Activated naive CD4-positive, alpha-beta T cell treated with anti-CD3 and anti-CD28 coated beads, Interleukin-2, amount 10 ng/mL, durations not matched to agents 7 days and 5 days (primary cell): ENCODE results near the gene P2RY14.

Experiments
- CTCF ChIA-PET: fragments of 350-600 bp; sonication (Branson Sonifier 250); formaldehyde crosslinking; loops from one replicate; lab custom pipeline; 2021; ENCODE audit warnings: antibody characterized with exemption; lab: Charles Lee
- DNase-seq: peaks from one replicate; pipeline ENCODE4 v3.0.0-alpha.2; 2020
- H3K27ac Mint-ChIP-seq: one replicate; pipeline ENCODE4 v1.8.0; 2021; ENCODE audit warnings: mild to moderate bottlenecking, moderate library complexity, mixed read lengths
- H3K27me3 Mint-ChIP-seq: one replicate; pipeline ENCODE4 v1.8.0; 2021; ENCODE audit warnings: mild to moderate bottlenecking, mixed read lengths
- H3K36me3 Mint-ChIP-seq: one replicate; pipeline ENCODE4 v1.8.0; 2021; ENCODE audit warnings: mixed read lengths
- H3K4me1 Mint-ChIP-seq: one replicate; pipeline ENCODE4 v1.8.0; 2021; ENCODE audit warnings: mixed read lengths
- H3K4me3 Mint-ChIP-seq: one replicate; pipeline ENCODE4 v1.8.0; 2021; ENCODE audit warnings: mild to moderate bottlenecking, moderate library complexity, mixed read lengths
- H3K9me3 Mint-ChIP-seq: one replicate; pipeline ENCODE4 v1.8.0; 2021; ENCODE audit warnings: mixed read lengths

P2RY14 gene

GRCh38 chr3:151213151-151213550 lies 65.2 kb downstream of the P2RY14 start:
- Mint-ChIP-seq H3K9me3 (no peaks in the 10 kb centered on the region), H3K27ac (no peak overlapping the region), H3K36me3 (peaks cover 2% of the 10 kb centered on the region), H3K4me1 (peaks cover 37% of the 10 kb centered on the region), H3K27me3 (peaks cover 6% of the 10 kb centered on the region), H3K4me3 (no peak overlapping the region)
- DNase-seq = no peak
- CTCF ChIA-PET = no interaction called here

GRCh38 chr3:151210676-151211381 lies 67.5 kb downstream of the P2RY14 start:
- CTCF ChIA-PET = interaction anchor here (0.8 to 3.0 kb wide), 16 partner anchors 9 to 72 kb away, joined by 3 to 63 read pairs (median 4); partner anchors contain the start of gene P2RY14
- H3K9me3 Mint-ChIP-seq = no peaks in the 10 kb centered on the region
- peak; percentile 43 for DNase-seq
- H3K27ac Mint-ChIP-seq = peak overlapping the region; percentile 89
- peaks cover 59% of the 10 kb centered on the region for H3K4me1 Mint-ChIP-seq
- peaks cover 6% of the 10 kb centered on the region for H3K27me3 Mint-ChIP-seq
- peaks cover 4% of the 10 kb centered on the region for H3K36me3 Mint-ChIP-seq
- peak overlapping the region; percentile 61 for H3K4me3 Mint-ChIP-seq

- Mint-ChIP-seq H3K36me3 (peaks cover 4% of the 10 kb centered on the region), H3K4me3 (peak overlapping the region; percentile 20), H3K27me3 (peaks cover 6% of the 10 kb centered on the region), H3K27ac (peak overlapping the region; percentile 89), H3K4me1 (peaks cover 71% of the 10 kb centered on the region), H3K9me3 (no peaks in the 10 kb centered on the region)
- DNase-seq = peak; percentile 38
- CTCF ChIA-PET = interaction anchor here (0.8 to 3.0 kb wide), 7 partner anchors 9 to 73 kb away, joined by 3 to 63 read pairs (median 8); no protein-coding TSS in a partner anchor
Observed at GRCh38 chr3:151209654-151210053, 68.7 kb downstream of the P2RY14 start.

DNA sequence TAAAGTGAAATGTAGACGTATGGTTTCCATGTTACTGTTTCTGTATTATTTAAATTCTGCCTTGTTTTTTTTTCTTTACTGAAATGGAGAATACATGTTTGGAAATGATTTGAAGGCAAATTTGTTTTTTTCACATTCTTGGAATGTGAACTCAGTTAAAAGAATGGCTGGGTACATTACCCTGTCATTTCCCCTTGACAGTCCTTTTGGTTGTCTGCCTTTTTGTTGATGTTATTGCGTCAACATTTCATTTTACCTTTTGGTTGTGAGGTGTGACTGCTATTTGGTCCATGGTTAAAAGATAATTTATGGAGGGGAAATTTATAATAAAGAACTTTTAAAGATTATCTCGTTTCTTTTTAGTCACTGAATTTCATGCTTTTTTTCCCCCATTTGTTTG lies 72.1 kb downstream of the P2RY14 start:
- H3K36me3 Mint-ChIP-seq = peaks cover 18% of the 10 kb centered on the region
- H3K4me1 Mint-ChIP-seq = peaks cover 75% of the 10 kb centered on the region
- H3K27ac Mint-ChIP-seq = peak overlapping the region; percentile 95
- peak overlapping the region; percentile 52 for H3K4me3 Mint-ChIP-seq
- no peaks in the 10 kb centered on the region for H3K9me3 Mint-ChIP-seq
- no peak for DNase-seq
- no peaks in the 10 kb centered on the region for H3K27me3 Mint-ChIP-seq
- CTCF ChIA-PET = interaction anchor here (2.3 kb wide), 1 partner anchor 35 kb away, joined by 7 read pairs; no protein-coding TSS in a partner anchor

DNA sequence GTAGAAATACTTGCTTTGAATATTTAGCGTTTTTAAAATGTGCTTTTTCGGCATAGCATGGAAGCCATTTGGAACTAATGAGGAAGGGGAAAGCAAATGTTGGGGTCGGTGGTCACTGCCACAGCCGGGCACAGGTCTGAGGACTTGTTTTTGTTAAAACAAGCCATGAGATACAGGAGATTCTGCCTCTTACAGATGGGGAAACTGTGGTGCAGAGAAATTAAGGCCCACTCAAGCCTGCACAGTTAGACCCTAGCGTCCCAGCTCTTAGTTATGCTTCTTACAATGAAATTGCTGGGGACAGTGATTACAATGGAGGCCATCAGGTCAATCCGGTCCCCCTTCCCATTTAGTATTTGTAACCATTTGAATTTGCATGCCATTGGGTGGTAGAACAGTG lies 72.9 kb downstream of the P2RY14 start:
- peaks cover 24% of the 10 kb centered on the region for H3K36me3 Mint-ChIP-seq
- H3K4me1 Mint-ChIP-seq = peaks cover 69% of the 10 kb centered on the region
- peak overlapping the region; percentile 95 for H3K27ac Mint-ChIP-seq
- H3K9me3 Mint-ChIP-seq = no peaks in the 10 kb centered on the region
- no peaks in the 10 kb centered on the region for H3K27me3 Mint-ChIP-seq
- peak overlapping the region; percentile 51 for H3K4me3 Mint-ChIP-seq
- no peak for DNase-seq
- CTCF ChIA-PET = no interaction called here

DNA sequence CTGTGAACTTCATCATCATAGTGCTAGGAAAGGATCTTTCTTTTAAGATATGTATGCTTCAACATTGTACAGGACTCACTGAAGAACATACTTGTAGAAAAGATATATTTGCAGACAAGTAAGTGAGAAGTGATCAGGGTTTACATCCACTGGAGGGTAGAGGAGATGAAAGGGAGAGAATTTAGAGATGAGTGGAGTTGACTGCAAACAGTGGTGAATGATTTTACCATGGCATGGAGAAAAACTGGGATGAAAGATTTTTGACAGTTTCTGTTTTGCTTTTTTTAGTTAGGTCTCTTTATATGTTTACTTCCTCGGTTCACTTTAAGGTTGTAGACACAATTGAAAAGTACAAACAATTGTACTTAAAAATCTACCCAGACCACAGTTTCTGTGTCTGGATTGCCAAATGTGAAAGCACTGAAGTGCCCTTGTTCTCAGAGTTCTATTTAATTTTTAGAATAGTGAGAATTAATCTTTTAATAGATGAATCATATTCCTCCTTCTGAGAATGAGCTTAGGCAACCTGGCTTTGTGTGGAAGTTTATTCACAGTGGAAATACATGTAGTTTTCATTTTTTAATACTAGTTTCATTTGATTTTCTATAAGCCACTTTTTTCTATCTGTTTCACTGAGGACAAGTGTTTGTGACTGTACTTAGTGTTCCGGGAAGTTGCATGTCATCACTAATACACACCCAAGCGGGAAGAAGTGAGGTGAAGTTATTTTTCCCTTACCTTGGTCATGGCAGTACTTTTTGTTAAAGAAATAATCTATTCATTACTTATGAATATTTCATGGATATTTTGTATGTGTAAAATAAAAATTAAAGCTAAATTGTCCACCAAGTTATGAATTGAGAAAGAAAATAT lies 73.6 kb downstream of the P2RY14 start:
- Mint-ChIP-seq H3K36me3 (peaks cover 30% of the 10 kb centered on the region), H3K27me3 (no peaks in the 10 kb centered on the region), H3K27ac (peak overlapping the region; percentile 95), H3K4me3 (peak overlapping the region; percentile 51), H3K9me3 (no peaks in the 10 kb centered on the region), H3K4me1 (peaks cover 65% of the 10 kb centered on the region)
- CTCF ChIA-PET = interaction anchor here (1.3 kb wide), 1 partner anchor 20 kb away, joined by 4 read pairs; no protein-coding TSS in a partner anchor
- DNase-seq = no peak

DNA sequence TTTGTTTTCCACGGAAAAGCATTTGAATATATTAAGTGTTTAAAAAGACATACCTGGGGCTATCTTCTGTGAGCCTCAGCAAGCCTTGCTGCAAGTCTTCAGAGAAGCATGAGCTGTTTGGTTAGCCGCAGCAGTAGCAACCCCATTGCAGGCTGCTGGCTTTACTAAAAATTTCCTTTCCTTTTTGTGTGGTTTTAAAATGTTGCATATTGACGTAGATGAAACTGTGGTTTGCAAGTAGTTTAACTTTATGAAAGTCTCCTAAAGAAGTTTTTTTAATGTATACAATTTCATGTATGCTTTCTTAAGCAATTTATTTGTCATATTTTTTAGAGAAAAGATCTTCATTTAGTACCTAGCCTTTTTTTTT lies 75.3 kb downstream of the P2RY14 start, which contains the start of gene GPR171:
GPR171 (minus strand) TSS at position 166 of the 370 bp plus-strand sequence. CDS start 3,830 bp downstream, outside the sequence.
- H3K27ac Mint-ChIP-seq = peak within 1 kb of the TSS; percentile 98
- H3K4me1 Mint-ChIP-seq = peaks cover 64% of the 10 kb centered on the region
- H3K36me3 Mint-ChIP-seq = peaks cover 45% of the 10 kb centered on the region
- peak within 1 kb of the TSS; percentile 88 for H3K4me3 Mint-ChIP-seq
- no peaks in the 10 kb centered on the region for H3K27me3 Mint-ChIP-seq
- peak; percentile 81 for DNase-seq
- CTCF ChIA-PET = interaction anchor here (0.6 to 1.7 kb wide), 8 partner anchors 11 to 35 kb away, joined by 3 to 7 read pairs (median 4); no protein-coding TSS in a partner anchor
- H3K9me3 Mint-ChIP-seq = no peaks in the 10 kb centered on the region

GRCh38 chr3:151201051-151201730 lies 77.2 kb downstream of the P2RY14 start:
- peak overlapping the region; percentile 98 for H3K27ac Mint-ChIP-seq
- CTCF ChIA-PET = interaction anchor here (1.4 to 2.7 kb wide), 7 partner anchors 9 to 78 kb away, joined by 4 to 20 read pairs (median 11); partner anchors contain the start of gene P2RY14
- no peak for DNase-seq
- H3K36me3 Mint-ChIP-seq = peaks cover 52% of the 10 kb centered on the region
- H3K4me3 Mint-ChIP-seq = peak overlapping the region; percentile 88
- no peaks in the 10 kb centered on the region for H3K27me3 Mint-ChIP-seq
- H3K9me3 Mint-ChIP-seq = peaks cover under 1% of the 10 kb centered on the region
- peaks cover 54% of the 10 kb centered on the region for H3K4me1 Mint-ChIP-seq

DNA sequence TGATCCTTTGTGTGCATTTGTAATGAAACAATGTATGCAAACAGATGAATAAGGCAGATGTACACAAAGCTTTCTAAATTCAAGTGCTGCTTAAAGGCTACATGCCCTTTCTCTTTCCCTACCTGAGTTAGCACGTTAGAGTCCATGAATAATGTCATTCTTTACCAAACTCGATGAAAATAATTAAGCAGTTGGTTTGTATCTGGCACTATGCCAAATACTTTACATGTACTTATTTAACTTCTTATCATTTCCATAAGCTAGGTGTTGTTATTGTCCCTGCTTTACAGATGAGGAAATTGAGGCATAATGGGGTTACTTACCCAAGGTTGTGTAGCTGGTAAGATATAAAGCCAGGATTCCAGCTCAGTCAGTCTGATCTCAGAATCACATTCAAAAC lies 77.8 kb downstream of the P2RY14 start:
- H3K27ac Mint-ChIP-seq = peak overlapping the region; percentile 98
- H3K4me1 Mint-ChIP-seq = peaks cover 52% of the 10 kb centered on the region
- peaks cover 4% of the 10 kb centered on the region for H3K9me3 Mint-ChIP-seq
- H3K4me3 Mint-ChIP-seq = peak overlapping the region; percentile 88
- CTCF ChIA-PET = interaction anchor here (1.4 to 2.7 kb wide), 6 partner anchors 10 to 78 kb away, joined by 6 to 20 read pairs (median 12); partner anchors contain the start of gene P2RY14
- no peak for DNase-seq
- no peaks in the 10 kb centered on the region for H3K27me3 Mint-ChIP-seq
- H3K36me3 Mint-ChIP-seq = peaks cover 57% of the 10 kb centered on the region

- peak overlapping the region; percentile 88 for H3K4me3 Mint-ChIP-seq
Observed at GRCh38 chr3:151199554-151200438, 78.5 kb downstream of the P2RY14 start.

DNA sequence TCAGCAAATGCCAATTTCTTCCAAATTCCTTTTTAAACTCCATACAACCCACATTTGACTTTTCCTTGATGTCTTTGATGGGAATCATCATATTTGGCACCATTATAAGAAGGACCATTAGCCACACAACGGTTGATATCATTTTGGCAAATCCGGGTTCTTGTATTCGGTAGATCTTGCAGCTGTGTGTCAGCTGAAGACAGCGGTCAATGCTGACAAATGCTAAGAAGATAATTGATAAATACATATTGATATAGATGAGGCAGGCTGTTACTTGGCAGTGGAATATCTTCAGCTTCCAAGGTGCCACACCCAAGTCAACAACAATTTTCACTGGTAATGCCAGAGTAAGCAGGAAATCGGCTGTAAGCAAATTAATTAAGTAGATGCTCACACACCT lies 79.5 kb downstream of the P2RY14 start:
- H3K4me1 Mint-ChIP-seq = peaks cover 40% of the 10 kb centered on the region
- H3K27me3 Mint-ChIP-seq = no peaks in the 10 kb centered on the region
- peak overlapping the region; percentile 88 for H3K4me3 Mint-ChIP-seq
- H3K27ac Mint-ChIP-seq = peak overlapping the region; percentile 98
- H3K9me3 Mint-ChIP-seq = peaks cover 9% of the 10 kb centered on the region
- peaks cover 67% of the 10 kb centered on the region for H3K36me3 Mint-ChIP-seq
- DNase-seq = no peak
- CTCF ChIA-PET = interaction anchor here (1.2 kb wide), 1 partner anchor 29 kb away, joined by 3 read pairs; no protein-coding TSS in a partner anchor

More at GRCh38 chr3:151199554-151200438, 78.5 kb downstream of the P2RY14 start:
- H3K9me3 Mint-ChIP-seq = peaks cover 4% of the 10 kb centered on the region
- no peaks in the 10 kb centered on the region for H3K27me3 Mint-ChIP-seq
- H3K36me3 Mint-ChIP-seq = peaks cover 59% of the 10 kb centered on the region
- peak overlapping the region; percentile 98 for H3K27ac Mint-ChIP-seq
- H3K4me1 Mint-ChIP-seq = peaks cover 46% of the 10 kb centered on the region
- CTCF ChIA-PET = interaction anchor here (1.4 to 2.7 kb wide), 6 partner anchors 11 to 79 kb away, joined by 6 to 20 read pairs (median 12); partner anchors contain the start of gene P2RY14
- DNase-seq = no peak

- peaks cover 12% of the 10 kb centered on the region for H3K9me3 Mint-ChIP-seq
- peak overlapping the region; percentile 8 for H3K27ac Mint-ChIP-seq
- peaks cover 40% of the 10 kb centered on the region for H3K4me1 Mint-ChIP-seq
- CTCF ChIA-PET = interaction anchor here (0.7 to 1.4 kb wide), 4 partner anchors 10 to 29 kb away, joined by 3 to 4 read pairs (median 3); no protein-coding TSS in a partner anchor
- no peaks in the 10 kb centered on the region for H3K27me3 Mint-ChIP-seq
- peaks cover 70% of the 10 kb centered on the region for H3K36me3 Mint-ChIP-seq
- DNase-seq = no peak
- H3K4me3 Mint-ChIP-seq = peak overlapping the region; percentile 88
Observed at GRCh38 chr3:151197981-151198767, 80.2 kb downstream of the P2RY14 start.
